Stimulated activated CD4-positive, alpha-beta T cell treated with anti-CD3 and anti-CD28 coated beads, TNF-alpha, amount 100 ng/mL, for 4 hours (primary cell): ENCODE measurements around the gene FDPS.
"Not testable (repeated sequence)": the region's sequence is repeated elsewhere in the genome, so short reads cannot be mapped to it uniquely, and the experiment has no call there.

Experiments
- DNase-seq, 3 experiments: peaks; one replicate each; pipeline ENCODE4 v3.0.0-alpha.2; 2020; ENCODE audit warnings: low read depth in 3 of 3

The FDPS gene

DNA sequence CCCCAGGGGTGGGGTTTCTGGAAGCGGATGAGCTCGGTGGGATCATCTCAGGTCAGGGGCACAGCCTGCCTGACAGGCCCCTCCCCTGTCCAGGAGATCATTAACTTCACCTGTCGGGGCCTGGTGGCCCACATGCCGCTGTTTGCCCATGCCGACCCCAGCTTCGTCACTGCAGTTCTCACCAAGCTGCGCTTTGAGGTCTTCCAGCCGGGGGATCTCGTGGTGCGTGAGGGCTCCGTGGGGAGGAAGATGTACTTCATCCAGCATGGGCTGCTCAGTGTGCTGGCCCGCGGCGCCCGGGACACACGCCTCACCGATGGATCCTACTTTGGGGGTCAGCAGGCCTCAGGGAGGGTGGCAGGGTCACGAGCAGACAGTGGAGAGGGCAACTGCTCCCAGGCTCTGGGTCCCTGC, 23.0 kb upstream of the FDPS start:
- DNase-seq = no peak

DNA sequence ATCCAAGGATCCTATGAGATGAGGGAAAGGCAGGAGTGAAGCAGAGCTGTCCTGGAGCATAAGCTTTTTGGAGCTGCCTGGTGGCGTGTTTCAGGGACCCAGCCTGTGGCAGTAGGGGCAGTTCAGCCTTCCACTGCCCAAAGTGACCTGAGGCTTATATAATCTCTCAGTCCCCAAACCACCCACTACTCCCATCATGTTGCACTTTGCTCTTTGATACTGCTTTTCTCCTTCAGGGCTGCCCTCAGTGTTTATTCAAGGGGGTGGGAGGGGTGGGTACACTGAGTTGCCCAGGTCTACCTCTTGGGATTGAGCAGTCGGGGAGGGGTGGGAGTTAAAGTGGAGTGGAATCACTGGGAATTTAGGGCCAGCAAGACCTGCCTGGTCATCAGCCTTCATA, 22.1 kb upstream of the FDPS start:
- DNase-seq = no peak

DNA sequence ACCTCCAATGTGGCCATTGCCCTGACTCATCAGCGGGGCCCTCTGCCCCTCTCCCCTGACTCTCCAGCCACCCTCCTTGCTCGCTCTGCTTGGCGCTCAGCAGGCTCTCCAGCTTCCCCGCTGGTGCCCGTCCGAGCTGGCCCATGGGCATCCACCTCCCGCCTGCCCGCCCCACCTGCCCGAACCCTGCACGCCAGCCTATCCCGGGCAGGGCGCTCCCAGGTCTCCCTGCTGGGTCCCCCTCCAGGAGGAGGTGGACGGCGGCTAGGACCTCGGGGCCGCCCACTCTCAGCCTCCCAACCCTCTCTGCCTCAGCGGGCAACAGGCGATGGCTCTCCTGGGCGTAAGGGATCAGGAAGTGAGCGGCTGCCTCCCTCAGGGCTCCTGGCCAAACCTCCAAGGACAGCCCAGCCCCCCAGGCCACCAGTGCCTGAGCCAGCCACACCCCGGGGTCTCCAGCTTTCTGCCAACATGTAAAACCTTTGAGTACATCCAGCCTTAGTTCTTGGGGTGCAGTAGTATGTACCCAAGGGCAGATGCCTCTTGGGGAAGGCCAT, 20.6 kb upstream of the FDPS start:
- no peak for DNase-seq

DNA sequence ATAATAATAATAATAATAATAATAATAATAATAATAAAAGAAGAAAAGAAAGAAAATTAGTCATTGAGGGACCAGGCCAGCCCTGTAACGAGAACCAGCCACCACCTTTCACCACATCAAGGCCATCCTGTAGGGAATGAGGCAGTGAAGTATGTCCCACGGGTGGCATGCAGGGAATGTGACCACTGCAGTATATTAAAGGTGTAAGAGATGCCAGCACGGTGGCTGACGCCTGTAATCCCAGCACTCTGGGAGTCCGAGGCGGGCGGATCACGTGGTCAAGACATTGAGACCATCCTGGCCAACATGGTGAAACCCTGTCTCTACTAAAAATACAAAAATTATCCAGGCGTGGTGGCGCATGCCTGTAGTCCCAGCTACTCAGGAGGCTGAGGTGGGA, 17.7 kb upstream of the FDPS start:
- not testable (repeated sequence) for DNase-seq

DNA sequence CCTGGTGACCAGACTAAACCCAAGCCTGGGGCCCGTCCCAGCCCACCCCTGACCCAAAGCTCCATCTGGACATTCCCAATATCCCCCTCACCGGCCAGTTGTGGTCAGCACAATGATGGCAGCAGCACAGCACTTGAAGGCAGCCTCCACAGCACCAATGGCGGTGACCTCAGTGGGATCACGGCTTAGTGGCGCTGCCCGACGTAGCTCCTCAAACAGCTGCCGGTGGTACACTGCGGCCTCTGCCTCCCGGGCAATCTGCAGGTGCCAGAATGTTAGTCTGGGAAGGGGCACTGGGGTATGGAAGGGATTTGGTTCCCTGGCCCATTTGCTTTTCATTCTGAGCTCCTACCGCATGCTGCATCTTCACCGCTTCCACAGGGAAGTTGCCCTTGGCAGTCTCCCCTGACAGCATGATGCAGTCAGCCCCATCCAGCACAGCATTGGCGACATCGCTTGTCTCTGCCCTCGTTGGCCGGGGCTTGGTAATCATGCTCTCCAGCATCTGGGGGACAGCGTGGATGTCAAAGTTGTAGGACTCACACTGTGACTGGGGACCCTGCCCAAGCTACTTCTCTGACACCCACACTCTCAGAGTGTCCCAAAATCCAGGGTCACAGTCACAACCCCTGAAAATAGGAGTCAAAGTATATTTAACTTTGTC, 15.4 kb upstream of the FDPS start:
- no peak for DNase-seq

DNA sequence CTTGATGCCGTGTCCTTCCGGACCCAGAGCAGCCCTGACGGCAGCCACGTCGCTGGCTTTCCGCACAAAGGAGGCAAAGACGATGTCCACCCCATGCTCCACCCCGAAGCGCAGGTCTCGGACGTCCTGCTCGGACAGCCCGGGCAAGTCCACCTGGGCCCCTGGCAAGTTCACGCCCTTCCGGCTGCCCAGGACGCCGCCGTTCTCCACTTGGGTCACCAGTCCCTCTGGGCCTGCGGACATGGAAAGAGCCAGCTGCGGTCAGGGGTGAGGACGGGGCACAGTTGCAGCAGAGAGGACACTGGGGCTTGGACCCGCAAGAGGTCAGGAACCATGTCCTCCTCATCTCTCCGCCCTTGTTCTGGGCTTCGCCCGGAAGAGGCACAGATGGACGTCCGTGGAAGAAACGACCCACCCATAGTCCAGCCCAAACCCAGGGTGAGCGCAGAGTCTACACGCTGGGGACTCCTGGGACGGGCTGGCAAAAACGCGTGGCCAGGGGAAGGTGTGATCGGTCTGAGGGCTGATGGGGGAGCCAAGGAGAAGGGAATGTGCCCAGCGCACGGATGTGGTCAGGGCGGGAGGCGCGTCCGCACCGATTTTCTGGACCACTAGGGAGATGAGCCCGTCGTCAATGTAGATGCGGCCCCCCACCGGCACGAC, 14.0 kb upstream of the FDPS start:
- no peak for DNase-seq

DNA sequence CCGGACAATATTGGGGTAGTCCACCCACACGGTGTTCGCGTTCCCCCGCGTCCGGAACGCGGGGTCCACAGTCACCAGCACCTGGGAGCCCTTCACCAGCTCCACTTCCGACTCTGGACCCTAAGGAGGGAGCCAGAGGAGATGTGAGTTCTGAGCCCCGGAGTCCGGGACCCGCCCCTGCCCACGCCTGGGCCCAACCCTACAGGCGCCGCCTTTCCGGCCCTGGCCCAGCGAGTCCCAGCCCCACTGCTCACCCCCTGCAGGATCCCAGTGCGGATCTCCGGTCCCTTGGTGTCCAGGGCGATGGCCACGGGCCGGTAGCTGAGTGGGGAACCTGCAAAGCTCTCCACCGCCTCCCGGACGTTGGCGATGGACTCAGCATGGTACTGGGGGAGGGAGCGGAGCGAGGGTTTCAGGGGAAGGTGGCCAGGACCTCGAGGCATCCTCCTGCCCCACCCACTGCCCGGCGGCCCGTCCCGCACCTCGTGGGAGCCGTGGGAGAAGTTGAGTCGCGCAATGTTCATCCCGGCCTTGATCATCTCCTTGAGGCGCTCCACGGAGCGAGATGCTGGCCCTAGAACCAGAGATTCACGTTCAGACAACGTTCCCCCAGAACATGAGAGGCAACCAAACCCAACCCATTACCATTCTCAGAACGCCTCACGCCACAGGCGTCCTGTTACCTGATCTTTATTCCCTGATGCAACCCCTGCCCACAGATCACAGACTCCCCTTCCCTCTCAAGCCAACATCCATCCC, 13.3 kb upstream of the FDPS start:
- no peak for DNase-seq

DNA sequence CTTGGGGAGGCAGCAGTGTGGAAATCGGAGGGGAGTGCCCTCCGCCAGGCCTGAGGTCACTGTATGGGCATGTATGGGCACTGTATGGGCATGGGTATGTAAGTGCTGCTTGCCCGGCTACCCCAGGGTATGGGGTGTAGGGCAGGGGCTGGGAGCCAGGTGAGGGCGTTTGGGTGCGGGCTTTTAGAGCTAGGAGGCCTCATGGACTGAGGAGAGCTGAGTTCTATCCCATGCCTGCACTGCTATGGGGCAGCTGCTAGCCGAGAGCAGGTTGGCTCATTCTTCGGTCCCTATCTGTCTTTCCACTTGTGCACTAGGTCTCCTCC, 12.8 kb upstream of the FDPS start:
- no peak for DNase-seq

DNA sequence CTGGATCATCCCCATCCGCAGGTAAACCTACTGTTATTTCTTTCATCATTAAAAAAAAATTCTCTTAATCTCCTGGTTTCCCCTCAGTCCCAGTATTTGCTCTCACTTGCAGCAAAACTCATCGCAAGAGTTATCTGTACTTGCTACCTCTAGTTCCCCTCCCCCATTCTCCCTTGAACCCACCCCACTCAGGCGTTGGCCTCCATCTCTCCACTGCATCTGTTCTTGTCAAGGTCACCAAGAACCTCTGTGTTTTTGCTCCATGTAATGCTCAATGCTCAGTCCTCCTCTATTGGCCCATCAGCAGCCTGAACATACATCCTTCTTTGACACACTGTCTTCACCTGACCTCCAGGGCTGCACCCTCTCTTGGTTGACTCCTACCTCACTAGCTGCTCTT, 12.0 kb upstream of the FDPS start:
- no peak for DNase-seq

DNA sequence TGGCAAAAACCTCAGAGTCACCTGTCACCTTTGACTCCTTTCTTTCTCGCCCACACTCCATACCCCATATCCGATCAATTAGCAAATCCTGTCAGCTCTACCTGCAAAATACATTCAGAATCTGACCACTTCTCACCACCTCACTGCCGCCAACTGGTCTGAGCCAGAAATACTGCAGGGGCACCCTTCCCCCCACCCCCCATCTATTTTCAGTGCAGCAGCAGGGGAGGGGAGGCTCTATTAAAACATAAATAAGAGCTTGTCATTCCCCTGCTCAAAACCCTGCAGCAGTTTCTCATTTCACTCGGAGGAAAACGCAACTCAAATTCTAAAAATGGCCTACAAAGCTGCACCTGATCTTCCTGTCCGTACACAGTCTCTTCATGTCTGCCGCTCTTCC, 11.3 kb upstream of the FDPS start:
- DNase-seq = no peak

DNA sequence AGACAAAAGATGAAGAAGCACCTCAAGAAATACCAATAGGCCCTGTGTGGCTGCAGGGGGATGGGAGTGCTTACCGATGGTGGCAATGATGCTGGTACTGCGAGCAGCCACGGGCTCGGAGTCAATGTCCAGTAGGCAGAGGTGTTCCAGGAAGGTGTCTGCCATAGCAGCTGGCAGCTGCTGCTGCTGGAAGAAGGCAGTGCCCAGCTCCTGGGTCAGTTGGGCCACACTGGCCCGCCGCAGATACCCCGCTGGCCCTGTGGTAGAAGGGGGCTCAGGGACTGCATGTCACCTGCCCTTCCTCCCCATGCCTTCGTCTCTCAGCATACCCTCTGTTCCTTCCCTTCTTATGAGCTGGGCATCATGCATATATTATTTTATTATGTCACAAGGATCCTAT, 8.6 kb upstream of the FDPS start:
- DNase-seq = no peak

DNA sequence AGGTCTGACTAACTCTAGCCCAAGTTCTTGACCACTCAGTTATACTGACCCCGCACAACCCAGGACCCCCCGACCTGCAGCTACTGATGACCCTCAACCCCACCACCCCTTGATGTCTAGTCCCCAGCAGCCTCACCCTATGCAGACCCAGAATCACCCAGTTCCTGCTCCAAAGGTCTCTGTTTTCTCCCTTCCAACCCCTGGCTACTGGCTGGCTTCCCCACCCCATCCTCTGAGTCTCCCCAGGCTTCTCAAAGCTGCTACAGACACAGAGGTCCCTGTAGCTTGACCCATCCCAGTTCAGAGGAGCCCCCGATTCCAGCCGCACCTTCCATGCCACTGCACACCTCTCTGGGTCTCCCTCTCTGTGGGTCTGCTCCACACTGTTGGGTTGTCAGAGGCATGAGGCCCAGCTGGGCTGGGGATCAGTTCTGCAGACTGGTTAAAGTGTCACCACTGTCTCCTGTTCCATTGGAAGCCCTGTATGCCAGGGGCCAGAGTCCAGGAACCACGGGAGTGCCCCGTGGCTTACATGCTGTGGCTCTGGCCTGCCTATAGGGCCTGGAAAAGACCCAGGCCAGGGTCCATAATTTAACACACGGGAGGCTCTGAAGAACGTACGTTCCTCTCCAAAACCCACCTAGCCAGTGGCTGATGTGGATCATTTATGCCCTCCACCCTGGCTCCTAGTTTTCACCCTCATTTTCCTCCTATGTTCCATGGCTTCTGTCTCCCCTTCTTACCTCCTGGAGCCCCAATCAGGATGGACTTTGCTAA, 7.9 kb upstream of the FDPS start:
- no peak for DNase-seq

DNA sequence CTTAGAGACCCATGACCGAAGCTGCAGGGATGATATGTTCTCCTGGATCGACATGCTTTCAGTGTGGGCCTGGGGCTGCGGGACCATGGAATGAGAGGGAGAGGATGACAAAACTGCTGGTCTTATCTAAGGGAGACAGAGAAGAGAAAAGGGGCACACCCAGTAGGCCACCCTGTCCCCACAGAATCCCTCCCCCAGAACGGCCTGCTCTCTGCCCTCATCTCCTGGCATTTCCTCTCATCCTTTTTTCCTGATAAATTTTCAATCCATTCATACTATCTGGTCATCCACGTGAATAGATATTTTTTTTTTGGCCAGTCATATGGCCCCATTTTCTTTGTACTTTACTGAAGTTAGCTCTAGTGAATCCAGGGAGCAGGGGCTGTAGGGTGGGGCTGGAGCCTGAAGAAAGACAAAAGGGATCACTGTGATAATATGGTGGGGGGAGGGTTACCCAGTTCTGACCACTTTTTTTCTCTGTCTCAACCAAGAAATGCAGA, 7.3 kb upstream of the FDPS start, which contains the start of gene PKLR:
Gene PKLR, minus strand, starts transcription at position 97 of the 500 bp plus-strand sequence. Its CDS starts 43 bp downstream, at position 54.
- no peak for DNase-seq

DNA sequence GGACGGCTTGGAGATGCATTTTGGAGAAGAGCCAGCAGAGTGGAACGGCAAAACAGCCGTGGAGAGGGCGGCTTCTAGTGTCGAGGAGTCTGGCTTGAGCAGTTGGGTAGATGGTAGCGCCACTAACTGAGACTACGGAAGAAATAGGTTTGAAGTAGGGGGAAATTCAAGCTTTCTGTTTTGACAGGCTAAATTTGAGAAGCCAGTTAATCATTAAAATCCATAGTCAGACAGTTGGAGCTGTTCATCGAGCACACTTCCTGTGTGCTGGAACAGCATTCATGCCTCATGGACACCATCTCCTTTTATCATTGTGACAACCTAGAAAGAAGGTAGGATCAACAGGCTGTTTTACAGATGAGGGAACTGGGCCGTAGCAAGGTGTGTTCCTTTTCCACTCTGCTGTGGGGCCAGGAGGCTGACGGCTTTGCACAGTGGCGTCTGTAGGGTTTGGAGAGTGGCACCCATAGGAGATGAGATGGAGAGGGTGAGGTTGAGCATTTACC, 4.1 kb upstream of the FDPS start:
- DNase-seq = no peak

DNA sequence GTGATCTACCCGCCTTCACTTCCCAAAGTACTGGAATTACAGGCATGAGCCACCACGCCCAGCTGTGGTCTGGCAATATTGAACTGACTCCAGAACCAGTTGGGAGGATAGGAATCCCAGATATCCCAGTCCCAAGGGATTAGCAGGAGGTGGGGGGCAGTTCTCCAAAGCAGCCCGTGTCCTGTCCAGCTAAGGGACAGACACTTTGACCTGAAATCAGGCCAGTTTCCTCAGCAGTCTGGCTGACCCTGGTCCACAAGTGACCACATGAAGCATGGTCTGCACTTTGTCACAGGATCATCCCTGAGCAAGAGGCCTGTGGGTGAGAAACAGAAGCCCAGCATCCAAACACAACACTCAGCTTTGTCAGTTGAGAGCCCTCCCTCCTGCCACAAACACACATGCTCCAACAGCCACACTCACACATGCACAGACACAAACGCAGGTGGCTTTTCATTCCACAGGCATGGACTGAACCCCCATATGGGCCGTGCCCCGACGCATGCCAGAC, 2.7 kb upstream of the FDPS start:
- DNase-seq = no peak

DNA sequence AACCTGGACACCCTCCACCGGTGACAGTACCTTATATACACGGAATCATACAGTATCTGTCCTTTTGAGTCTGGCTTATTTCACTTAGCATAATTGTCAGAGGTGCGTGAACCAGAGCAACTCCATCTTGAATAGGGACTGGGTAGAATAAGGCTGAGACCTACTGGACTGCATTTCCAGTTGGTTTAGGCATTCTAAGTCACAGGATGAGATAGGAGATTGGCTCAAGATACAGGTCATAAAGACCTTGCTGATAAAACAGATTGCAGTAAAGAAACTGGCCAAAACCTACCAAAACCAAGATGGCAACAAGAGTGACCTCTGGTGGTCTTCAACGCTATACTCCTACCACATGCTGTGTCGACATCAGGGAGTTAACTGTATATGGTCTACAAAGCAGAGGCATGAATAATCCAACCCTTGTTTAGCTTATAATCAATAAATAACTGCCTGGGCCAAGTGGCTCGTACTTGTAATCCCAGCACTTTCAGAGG, 1.4 kb upstream of the FDPS start:
- no peak for DNase-seq

DNA sequence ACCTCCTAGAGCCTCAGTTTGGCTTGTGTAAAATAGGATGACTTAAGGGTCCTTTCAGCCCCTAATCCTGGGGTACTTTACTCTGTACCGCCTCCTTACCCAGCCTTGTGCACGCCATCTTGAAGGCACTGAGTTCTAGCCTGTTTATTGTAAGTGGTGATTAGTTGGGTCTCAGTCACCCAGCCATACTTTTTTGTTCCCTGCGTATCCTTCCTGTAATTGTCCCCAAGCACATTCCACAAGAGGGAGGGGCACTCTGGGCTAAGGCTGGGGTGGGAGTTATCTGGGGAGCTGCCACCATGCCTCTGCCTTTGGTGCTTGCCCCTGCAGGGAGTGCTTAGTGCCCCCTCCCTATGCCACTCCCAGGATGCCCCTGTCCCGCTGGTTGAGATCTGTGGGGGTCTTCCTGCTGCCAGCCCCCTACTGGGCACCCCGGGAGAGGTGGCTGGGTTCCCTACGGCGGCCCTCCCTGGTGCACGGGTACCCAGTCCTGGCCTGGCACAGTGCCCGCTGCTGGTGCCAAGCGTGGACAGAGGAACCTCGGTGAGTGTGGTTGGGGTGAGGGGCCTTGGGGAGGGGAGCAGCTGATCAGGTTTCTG, 856 bp downstream of the FDPS start:
- DNase-seq = no peak

DNA sequence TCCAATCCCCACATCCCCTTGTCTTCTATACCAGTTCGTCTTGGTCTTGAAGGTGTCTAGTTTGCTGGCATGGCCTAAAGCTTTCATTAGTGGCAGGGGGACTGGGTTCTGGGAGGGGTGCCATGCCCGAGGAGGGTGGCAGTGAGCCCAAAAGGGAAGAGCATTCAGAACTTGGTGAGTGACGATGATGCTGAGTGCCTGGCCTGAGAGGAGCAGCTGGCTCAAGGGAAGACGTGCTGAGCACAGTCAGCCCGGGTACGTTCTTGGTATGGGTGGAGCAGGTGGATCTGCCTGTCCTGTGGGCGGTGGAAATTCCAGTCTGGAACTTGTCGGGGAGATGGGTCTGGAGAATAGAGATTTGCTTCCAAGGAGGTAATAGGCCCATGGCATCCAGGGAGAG, 4.6 kb downstream of the FDPS start:
- no peak for DNase-seq

DNA sequence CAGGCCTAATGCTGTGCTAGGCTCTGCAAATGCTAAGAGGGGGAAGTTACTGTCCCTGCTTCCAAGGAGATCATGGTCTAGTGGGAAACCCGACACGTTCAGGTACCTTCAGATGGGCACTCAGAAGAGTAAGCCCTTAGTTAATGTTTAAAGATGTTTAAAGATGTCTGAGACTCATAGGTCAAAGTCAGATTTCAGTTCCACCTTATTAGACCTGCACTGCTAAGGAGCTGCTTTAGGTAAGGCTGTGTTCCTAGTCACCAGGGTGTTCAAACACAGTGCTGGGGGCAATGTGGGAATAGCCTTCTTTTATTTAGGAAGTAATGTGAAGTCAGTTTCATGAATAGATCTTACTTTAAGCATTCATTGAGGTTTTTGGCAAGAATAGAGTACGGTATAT, 8.3 kb downstream of the FDPS start:
- no peak for DNase-seq

DNA sequence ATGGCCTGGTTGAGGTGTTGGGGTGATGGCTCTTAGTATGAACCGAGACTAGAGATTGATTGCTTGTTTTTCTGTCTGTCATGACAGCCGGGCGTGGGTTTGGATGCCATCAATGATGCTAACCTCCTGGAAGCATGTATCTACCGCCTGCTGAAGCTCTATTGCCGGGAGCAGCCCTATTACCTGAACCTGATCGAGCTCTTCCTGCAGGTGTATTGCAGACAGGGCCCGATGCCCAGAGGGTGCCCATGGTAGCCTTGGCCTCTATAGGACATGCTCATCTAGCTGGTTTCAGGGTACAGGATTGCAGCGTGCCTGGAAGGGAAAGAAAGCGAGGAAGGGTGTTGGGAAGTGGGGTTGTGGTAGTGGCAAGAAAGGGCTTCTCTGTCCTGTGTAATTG, 9.4 kb downstream of the FDPS start:
- DNase-seq = no peak

DNA sequence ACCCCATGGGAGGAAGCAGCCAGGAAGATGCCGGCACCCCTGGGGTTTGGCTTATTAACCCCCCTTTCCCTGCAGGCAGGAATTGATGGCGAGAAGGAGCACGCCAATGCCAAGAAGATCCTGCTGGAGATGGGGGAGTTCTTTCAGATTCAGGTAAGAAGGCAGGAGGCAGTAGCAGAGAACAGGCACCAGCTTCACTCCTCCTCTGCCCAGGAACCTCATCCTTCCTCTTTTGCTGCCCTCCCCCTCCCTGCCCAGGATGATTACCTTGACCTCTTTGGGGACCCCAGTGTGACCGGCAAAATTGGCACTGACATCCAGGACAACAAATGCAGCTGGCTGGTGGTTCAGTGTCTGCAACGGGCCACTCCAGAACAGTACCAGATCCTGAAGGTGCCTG, 10.9 kb downstream of the FDPS start:
- DNase-seq = no peak
